ENCODE results near the gene RHOV.

Gene RHOV

DNA sequence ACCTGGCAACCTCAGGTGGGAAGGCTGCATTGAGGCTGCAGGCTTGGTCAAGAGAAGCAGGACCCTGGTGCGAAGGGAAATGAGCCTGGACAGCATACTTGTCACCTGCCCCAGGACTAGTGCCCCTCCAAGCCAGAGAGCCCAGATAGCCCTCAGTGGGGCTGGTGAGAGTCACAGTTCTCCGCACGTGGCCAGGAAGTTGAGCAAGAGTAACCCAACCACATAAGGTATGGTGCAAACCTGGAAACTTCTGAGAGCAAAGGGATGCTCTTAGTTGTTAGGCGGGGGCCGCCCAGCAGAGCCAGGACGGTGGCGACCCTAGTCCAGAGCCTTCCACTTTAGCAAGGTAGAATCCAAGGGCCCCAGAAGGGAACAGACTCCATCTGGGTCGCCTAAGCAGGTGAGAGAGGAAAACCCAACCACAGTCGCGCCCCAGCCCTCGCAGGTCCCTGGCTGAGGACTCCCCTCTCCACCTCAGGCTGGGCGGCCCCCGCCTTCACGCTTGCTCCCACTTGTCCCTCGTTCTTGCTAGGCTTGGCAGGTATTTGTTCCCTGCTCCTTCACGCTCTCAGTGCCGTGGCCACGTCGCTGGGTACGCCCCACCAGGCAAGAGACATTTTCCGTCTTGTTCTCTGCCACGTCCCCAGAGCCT is 19.1 kb upstream of the RHOV start:
- no peak for ATAC-seq
- TF ChIP-seq PPARA (CRISPR knock-in tag; IDR thresholded peaks at IDR 0.05; ENCODE audit: borderline replicate concordance) = no peak
- no peak for TF ChIP-seq OSR1 (CRISPR knock-in tag; IDR thresholded peaks at IDR 0.05)
- TF ChIP-seq ZFP3 (CRISPR knock-in tag; IDR thresholded peaks at IDR 0.05) = no peak
- TF ChIP-seq ZNF70 (CRISPR knock-in tag; IDR thresholded peaks at IDR 0.05) = no peak
- TF ChIP-seq TOX (CRISPR knock-in tag; IDR thresholded peaks at IDR 0.05; ENCODE audit: borderline replicate concordance) = no peak
- no peak for TF ChIP-seq GLIS3 (CRISPR knock-in tag; IDR thresholded peaks at IDR 0.05)
- TF ChIP-seq, protein P1, sequence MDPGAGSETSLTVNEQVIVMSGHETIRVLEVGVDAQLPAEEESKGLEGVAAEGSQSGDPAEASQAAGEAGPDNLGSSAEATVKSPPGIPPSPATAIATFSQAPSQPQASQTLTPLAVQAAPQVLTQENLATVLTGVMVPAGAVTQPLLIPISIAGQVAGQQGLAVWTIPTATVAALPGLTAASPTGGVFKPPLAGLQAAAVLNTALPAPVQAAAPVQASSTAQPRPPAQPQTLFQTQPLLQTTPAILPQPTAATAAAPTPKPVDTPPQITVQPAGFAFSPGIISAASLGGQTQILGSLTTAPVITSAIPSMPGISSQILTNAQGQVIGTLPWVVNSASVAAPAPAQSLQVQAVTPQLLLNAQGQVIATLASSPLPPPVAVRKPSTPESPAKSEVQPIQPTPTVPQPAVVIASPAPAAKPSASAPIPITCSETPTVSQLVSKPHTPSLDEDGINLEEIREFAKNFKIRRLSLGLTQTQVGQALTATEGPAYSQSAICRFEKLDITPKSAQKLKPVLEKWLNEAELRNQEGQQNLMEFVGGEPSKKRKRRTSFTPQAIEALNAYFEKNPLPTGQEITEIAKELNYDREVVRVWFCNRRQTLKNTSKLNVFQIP (CRISPR knock-in tag; IDR thresholded peaks at IDR 0.05; ENCODE audit: borderline replicate concordance, low read depth) = no peak
- TF ChIP-seq ZC3H10 (CRISPR knock-in tag; IDR thresholded peaks at IDR 0.05) = no peak
- TF ChIP-seq ZNF565 (CRISPR knock-in tag; conservative IDR thresholded peaks at IDR 0.05; ENCODE audit: low read depth) = no peak
- no peak for TF ChIP-seq ZFP30 (CRISPR knock-in tag; IDR thresholded peaks at IDR 0.05)

DNA sequence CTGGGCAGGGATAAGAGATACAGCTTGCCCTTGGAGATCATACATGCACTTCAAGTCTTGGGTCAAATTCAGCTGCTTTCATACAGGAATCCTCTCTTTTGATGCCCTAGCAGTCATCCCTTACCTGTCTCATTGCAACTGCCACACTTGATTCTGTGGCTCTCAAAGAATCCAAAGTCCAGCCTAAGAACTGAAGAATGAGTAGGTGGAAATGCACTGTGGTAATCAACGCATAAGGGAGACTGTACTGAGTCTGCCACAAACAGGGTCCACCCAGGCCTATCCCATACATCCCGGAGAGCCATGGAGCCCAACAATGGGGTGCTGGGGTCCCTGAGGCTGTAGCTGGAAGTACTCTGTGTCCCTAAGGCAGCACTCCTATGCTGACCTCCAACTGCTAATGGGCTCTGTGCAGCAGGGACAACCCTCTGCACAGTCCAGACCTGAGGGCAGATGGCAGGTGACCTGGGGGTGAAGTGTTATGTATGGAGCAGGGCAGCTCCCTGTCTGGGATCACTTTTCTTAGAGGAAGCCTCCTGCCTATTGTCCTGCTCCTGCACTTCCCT is 18.5 kb upstream of the RHOV start:
- TF ChIP-seq ZNF70 (CRISPR knock-in tag; IDR thresholded peaks at IDR 0.05) = no peak
- no peak for TF ChIP-seq SNAI2 (CRISPR knock-in tag; IDR thresholded peaks at IDR 0.05)
- TF ChIP-seq ZC3H10 (CRISPR knock-in tag; IDR thresholded peaks at IDR 0.05) = no peak
- TF ChIP-seq, protein P1 (CRISPR knock-in tag; IDR thresholded peaks at IDR 0.05; ENCODE audit: borderline replicate concordance, low read depth) = no peak
- no peak for TF ChIP-seq ZFP30 (CRISPR knock-in tag; IDR thresholded peaks at IDR 0.05)
- no peak for ATAC-seq

DNA sequence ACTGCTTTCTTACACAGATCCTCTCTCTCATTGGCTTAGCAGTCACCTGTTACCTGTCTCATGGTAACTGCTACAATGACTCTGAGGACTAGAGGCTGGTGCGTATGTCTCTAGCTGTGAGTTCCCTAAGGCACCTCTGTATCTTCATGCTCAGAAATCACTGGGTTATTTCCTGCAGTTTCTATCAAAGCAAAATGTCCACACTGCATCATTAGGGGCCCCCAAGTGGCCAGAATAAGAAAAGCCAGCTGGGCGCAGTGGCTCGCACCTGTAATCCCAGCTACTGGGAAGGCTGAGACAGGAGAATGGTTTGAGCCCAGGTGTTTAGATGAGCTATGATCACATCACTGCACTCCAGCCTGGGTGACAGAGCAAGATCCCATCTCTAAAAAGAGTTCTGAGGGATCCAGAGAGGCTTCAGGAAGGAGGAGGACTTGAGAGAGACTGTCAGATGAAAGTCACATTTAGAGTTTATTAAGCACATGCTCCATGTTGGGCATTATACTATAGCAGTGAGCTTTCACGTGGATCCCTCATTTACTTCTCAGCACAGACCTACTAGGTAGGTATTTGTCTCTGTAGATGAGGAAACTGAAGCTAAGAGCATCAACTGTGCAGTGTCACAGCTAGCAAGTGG is 17.9 kb upstream of the RHOV start:
- TF ChIP-seq ZFP3 (CRISPR knock-in tag; IDR thresholded peaks at IDR 0.05) (no peak), TOX (CRISPR knock-in tag; IDR thresholded peaks at IDR 0.05; ENCODE audit: borderline replicate concordance) (no peak), SNAI2 (CRISPR knock-in tag; IDR thresholded peaks at IDR 0.05) (no peak), ZFP30 (CRISPR knock-in tag; IDR thresholded peaks at IDR 0.05) (no peak), PPARA (CRISPR knock-in tag; IDR thresholded peaks at IDR 0.05; ENCODE audit: borderline replicate concordance) (no peak), GLIS3 (CRISPR knock-in tag; IDR thresholded peaks at IDR 0.05) (no peak)
- peak; percentile 49 for ATAC-seq

DNA sequence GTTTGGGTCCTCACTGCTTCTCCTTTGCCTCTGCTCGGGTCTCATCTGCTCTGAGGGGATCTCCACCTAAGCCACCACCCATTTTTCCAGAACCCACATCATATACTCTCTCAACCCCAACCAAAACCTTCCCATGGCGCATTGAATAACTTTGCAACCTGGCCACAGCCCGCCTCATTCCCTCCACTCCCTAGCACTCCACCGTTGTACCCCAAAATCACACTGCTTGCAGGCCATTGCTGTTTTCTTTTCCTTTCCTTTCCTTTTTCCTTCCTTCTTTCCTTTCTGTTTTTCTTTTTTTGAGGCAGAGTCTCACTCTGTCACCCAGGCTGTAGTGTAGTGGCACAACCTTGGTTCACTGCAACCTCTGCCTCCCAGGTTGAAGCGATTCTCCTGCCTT is 17.1 kb upstream of the RHOV start:
- TF ChIP-seq ZC3H10 (CRISPR knock-in tag; IDR thresholded peaks at IDR 0.05) (no peak), OSR1 (CRISPR knock-in tag; IDR thresholded peaks at IDR 0.05) (no peak), RARB (CRISPR knock-in tag; IDR thresholded peaks at IDR 0.05) (no peak), TOX (CRISPR knock-in tag; IDR thresholded peaks at IDR 0.05; ENCODE audit: borderline replicate concordance) (no peak), ARNTL (CRISPR knock-in tag; IDR thresholded peaks at IDR 0.05; ENCODE audit: borderline replicate concordance, low read depth) (no peak), ESRRG (CRISPR knock-in tag; IDR thresholded peaks at IDR 0.05) (no peak), CSDC2 (CRISPR knock-in tag; IDR thresholded peaks at IDR 0.05) (no peak), ZFP3 (CRISPR knock-in tag; IDR thresholded peaks at IDR 0.05) (no peak), BACH2 (CRISPR knock-in tag; IDR thresholded peaks at IDR 0.05; ENCODE audit: borderline replicate concordance) (no peak), TCF4 (CRISPR knock-in tag; IDR thresholded peaks at IDR 0.05; ENCODE audit: borderline replicate concordance) (no peak), SNAI2 (CRISPR knock-in tag; IDR thresholded peaks at IDR 0.05) (no peak), ZNF565 (CRISPR knock-in tag; conservative IDR thresholded peaks at IDR 0.05; ENCODE audit: low read depth) (no peak), ZNF70 (CRISPR knock-in tag; IDR thresholded peaks at IDR 0.05) (no peak), PPARA (CRISPR knock-in tag; IDR thresholded peaks at IDR 0.05; ENCODE audit: borderline replicate concordance) (no peak), ISL1 (CRISPR knock-in tag; IDR thresholded peaks at IDR 0.05) (no peak)
- TF ChIP-seq, protein P2, sequence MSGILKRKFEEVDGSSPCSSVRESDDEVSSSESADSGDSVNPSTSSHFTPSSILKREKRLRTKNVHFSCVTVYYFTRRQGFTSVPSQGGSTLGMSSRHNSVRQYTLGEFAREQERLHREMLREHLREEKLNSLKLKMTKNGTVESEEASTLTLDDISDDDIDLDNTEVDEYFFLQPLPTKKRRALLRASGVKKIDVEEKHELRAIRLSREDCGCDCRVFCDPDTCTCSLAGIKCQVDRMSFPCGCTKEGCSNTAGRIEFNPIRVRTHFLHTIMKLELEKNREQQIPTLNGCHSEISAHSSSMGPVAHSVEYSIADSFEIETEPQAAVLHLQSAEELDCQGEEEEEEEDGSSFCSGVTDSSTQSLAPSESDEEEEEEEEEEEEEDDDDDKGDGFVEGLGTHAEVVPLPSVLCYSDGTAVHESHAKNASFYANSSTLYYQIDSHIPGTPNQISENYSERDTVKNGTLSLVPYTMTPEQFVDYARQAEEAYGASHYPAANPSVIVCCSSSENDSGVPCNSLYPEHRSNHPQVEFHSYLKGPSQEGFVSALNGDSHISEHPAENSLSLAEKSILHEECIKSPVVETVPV (CRISPR knock-in tag; IDR thresholded peaks at IDR 0.05) = no peak
- TF ChIP-seq, protein P1 (CRISPR knock-in tag; IDR thresholded peaks at IDR 0.05; ENCODE audit: borderline replicate concordance, low read depth) = no peak
- TF ChIP-seq, protein P3, sequence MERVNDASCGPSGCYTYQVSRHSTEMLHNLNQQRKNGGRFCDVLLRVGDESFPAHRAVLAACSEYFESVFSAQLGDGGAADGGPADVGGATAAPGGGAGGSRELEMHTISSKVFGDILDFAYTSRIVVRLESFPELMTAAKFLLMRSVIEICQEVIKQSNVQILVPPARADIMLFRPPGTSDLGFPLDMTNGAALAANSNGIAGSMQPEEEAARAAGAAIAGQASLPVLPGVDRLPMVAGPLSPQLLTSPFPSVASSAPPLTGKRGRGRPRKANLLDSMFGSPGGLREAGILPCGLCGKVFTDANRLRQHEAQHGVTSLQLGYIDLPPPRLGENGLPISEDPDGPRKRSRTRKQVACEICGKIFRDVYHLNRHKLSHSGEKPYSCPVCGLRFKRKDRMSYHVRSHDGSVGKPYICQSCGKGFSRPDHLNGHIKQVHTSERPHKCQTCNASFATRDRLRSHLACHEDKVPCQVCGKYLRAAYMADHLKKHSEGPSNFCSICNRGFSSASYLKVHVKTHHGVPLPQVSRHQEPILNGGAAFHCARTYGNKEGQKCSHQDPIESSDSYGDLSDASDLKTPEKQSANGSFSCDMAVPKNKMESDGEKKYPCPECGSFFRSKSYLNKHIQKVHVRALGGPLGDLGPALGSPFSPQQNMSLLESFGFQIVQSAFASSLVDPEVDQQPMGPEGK (CRISPR knock-in tag; IDR thresholded peaks at IDR 0.05; ENCODE audit: borderline replicate concordance) = no peak
- ATAC-seq = no peak
